ENCODE measurements around the gene CLHC1.

- TF ChIP-seq POLR2AphosphoS5 (IDR thresholded peaks at IDR 0.05; ENCODE audit: low read depth, low read length) (no peak), TAF1 (IDR thresholded peaks at IDR 0.05; ENCODE audit: borderline replicate concordance, insufficient read depth, low read length) (no peak), REST (IDR thresholded peaks at IDR 0.05; ENCODE audit: insufficient read depth in 1 of 2, low read depth in 2 of 2, low read length in 2 of 2) (no peak), SIN3A (IDR thresholded peaks at IDR 0.05; ENCODE audit: borderline replicate concordance, insufficient read depth, low read length) (no peak)
Observed at GRCh38 chr2:55213822-55214221, 18.3 kb downstream of the CLHC1 start.
